Mesothelial cell of epicardium (in vitro differentiated cells): ENCODE data around the gene PPDPF. TPM values are rescaled to one million over a fixed set of nuclear protein-coding genes. Genes with fewer than 3 reads are reported as not detected.

Experiments
- DNase-seq, 2 experiments: peaks; one replicate each; pipeline ENCODE4 v3.0.0; 2021; ENCODE audit warnings: low spot score in 2 of 2; ENCODE audit not compliant: unreplicated experiment in 2 of 2
- H3K27ac Mint-ChIP-seq: 2 replicates; pipeline ENCODE4 v1.8.0; 2021; ENCODE audit warnings: mixed read lengths
- H3K27me3 Mint-ChIP-seq: 2 replicates; pipeline ENCODE4 v1.8.0; 2021; ENCODE audit warnings: low read depth, mixed read lengths
- H3K36me3 Mint-ChIP-seq: 2 replicates; pipeline ENCODE4 v1.8.0; 2021; ENCODE audit warnings: mixed read lengths
- H3K4me1 Mint-ChIP-seq: 2 replicates; pipeline ENCODE4 v1.8.0; 2021; ENCODE audit warnings: mixed read lengths
- H3K4me3 Mint-ChIP-seq: 2 replicates; pipeline ENCODE4 v1.8.0; 2021; ENCODE audit warnings: mild to moderate bottlenecking, moderate library complexity, mixed read lengths
- H3K9me3 Mint-ChIP-seq: 2 replicates; pipeline ENCODE4 v1.8.0; 2021; ENCODE audit warnings: mixed read lengths
- total RNA-seq: library from RNA; stranded (reverse); gene quantifications from 3 replicates; pipeline ENCODE4 v1.2.1, GENCODE V29; 2021
- TF ChIP-seq, protein P1 (sequence below): fragments of 200-600 bp; sonication (generic); IDR thresholded peaks from one replicate; pipeline ENCODE4 v1.5.0; 2021; ENCODE audit warnings: antibody characterized with exemption; ENCODE audit not compliant: unreplicated experiment

The PPDPF gene
- total RNA-seq, 1 donor from 2014 or later, result 271 TPM

DNA sequence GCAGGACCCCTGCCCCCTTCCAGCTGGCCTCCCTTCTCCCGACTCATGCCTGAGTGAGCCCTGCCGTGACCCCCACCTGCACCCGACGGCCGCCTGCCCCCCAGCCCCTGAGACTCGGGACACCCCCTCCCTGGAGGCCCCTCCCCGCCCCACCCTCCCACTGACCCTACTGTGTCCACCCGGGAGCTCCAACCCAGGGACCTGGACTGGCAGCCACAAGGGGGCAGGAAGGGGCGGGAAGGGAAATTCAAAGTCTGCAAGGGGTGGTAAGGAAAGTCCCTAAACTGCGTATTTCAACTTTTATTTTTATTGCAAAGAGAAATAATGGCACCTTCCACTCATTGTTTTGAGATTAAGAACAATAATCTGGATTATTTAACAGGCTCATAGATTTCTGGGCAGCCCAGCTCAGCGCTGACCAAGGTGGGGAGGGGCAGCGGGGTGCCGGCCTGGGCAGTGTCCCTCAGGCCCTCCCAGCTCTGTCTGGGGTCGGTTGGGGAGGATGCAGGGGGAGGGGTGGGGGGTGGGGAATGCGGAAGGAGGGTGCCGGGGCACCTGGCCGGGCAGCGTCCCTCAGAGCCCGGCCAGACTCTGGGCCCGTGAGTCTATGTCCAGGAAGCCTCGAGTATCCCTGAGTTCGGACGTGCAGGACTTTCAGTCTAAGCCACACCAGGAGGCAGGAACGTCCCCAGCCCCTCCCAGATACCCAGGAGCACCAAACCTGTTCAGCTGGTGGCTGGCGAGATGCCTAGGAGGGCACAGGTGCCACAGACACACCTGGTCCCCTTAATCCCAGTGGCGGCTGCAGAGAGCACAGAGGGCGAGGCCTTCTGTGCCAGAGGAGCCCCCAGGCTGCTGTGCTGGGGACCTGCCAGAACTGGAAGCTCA lies 17.9 kb downstream of the PPDPF start:
- H3K27ac Mint-ChIP-seq, result no peak overlapping the region
- TF ChIP-seq, protein P1, sequence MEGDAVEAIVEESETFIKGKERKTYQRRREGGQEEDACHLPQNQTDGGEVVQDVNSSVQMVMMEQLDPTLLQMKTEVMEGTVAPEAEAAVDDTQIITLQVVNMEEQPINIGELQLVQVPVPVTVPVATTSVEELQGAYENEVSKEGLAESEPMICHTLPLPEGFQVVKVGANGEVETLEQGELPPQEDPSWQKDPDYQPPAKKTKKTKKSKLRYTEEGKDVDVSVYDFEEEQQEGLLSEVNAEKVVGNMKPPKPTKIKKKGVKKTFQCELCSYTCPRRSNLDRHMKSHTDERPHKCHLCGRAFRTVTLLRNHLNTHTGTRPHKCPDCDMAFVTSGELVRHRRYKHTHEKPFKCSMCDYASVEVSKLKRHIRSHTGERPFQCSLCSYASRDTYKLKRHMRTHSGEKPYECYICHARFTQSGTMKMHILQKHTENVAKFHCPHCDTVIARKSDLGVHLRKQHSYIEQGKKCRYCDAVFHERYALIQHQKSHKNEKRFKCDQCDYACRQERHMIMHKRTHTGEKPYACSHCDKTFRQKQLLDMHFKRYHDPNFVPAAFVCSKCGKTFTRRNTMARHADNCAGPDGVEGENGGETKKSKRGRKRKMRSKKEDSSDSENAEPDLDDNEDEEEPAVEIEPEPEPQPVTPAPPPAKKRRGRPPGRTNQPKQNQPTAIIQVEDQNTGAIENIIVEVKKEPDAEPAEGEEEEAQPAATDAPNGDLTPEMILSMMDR, result peak; percentile 55
- no peaks in the 10 kb centered on the region for H3K27me3 Mint-ChIP-seq
- no peak for DNase-seq
- H3K36me3 Mint-ChIP-seq, result no peaks in the 10 kb centered on the region
- no peaks in the 10 kb centered on the region for H3K9me3 Mint-ChIP-seq
- H3K4me1 Mint-ChIP-seq, result peaks cover 2% of the 10 kb centered on the region
- peak overlapping the region; percentile 47 for H3K4me3 Mint-ChIP-seq

DNA sequence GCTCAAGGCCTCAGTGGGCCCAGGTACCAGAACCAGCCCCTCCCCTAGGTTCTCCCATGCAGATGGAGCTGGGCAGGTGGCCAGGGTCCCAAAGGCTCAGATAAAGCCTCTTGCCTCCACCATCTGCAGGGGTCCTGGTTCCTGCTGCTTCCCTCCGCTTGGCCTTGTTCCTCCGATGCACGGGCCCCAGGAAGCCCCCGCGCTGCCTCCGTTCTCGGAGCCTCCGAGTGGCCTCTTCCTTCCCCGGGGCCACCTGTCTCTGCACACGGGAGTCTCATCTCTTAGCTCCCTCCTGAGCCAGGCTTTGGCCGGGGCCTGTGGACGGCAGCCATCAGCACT lies 18.5 kb downstream of the PPDPF start:
- H3K27me3 Mint-ChIP-seq, result no peaks in the 10 kb centered on the region
- TF ChIP-seq, protein P1, result no peak
- no peak overlapping the region for H3K27ac Mint-ChIP-seq
- H3K4me1 Mint-ChIP-seq, result peaks cover 2% of the 10 kb centered on the region
- no peak for DNase-seq
- H3K4me3 Mint-ChIP-seq, result no peak overlapping the region
- H3K9me3 Mint-ChIP-seq, result no peaks in the 10 kb centered on the region
- H3K36me3 Mint-ChIP-seq, result no peaks in the 10 kb centered on the region

DNA sequence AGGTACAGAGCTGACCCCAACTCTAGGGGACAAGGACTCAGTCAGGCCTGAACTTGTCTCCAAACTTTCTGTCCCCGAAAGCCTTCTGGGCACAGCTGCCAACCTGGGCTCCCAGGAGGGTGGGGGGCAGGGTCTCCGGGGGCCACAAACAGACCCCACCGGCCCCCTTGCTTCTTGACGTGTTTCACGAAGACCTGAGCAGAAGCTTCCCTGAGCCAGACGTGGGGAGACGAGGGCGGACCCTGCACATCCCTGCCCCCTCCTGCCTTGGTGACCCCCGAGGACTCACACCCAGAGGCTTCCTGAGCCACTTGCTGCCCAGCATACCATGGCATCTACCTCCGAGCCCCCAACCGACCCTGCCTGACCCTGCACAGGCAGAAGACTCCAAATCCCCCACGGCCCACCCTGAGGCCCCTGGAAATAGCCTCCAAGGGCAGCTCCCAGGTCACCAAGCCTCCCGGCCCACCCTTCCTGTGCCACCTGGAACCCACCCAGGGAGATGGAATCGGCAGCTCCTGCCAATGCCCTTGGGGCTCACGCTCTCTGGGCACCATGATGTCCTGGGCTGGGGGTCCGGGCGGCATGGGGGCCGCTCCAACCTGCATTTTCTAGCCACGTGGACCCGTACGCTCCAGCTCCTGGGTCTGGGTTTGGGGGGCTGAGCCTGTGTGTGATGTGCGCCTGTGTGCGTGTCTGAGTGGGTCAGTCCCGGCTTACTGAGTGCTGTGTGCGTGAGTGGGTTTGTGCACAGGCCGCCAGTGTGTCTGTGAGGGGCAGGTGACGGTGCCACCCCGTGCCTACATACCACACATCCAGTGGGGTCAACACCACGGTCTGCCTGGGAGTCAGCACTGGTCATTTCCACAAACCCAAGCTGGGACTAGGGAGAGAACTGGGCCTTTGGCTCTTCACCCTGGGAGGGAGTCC lies 19.1 kb downstream of the PPDPF start:
- Mint-ChIP-seq H3K4me1 (peaks cover 2% of the 10 kb centered on the region), H3K4me3 (no peak overlapping the region), H3K27me3 (no peaks in the 10 kb centered on the region), H3K9me3 (no peaks in the 10 kb centered on the region), H3K36me3 (no peaks in the 10 kb centered on the region), H3K27ac (no peak overlapping the region)
- TF ChIP-seq, protein P1, result no peak
- DNase-seq, result no peak

DNA sequence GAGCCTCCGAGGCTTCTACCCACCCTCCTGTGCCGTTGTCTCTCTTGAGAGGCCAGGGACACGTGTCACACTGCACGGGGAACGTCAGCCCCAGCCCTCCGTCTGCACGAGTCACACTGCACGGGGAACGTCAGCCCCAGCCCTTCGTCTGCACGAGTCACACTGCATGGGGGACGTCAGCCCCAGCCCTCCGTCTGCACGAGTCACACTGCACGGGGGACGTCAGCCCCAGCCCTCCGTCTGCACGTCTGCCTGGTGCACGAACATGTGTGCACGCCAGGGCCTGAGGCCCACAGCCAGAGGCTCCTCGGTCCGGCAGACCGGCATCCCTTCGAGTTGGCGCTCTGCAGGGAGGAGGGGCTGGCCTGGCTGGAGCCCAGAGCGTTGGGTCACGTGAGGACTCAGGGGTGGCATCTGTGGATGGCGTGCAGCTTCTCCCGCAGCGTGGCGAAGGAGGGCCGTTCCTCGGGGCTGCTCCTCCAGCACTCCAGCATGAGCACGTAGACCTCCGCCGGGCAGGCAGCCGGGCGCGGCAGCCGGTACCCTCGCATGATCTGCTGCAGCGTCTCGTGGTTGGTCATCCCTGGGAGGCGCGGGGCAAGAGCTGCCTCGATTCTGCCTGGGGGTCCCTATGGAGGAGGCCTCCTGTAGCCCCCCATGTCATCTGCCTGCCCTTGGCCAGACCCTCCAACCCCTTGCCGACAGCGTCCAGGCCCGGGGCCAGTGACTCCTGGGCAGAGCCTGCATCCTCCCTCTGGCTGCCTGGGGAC lies 20.0 kb downstream of the PPDPF start:
- no peak overlapping the region for H3K4me3 Mint-ChIP-seq
- no peaks in the 10 kb centered on the region for H3K9me3 Mint-ChIP-seq
- TF ChIP-seq, protein P1, result no peak
- no peak overlapping the region for H3K27ac Mint-ChIP-seq
- peaks cover 2% of the 10 kb centered on the region for H3K4me1 Mint-ChIP-seq
- H3K27me3 Mint-ChIP-seq, result peaks cover 2% of the 10 kb centered on the region
- no peaks in the 10 kb centered on the region for H3K36me3 Mint-ChIP-seq
- DNase-seq, result no peak

DNA sequence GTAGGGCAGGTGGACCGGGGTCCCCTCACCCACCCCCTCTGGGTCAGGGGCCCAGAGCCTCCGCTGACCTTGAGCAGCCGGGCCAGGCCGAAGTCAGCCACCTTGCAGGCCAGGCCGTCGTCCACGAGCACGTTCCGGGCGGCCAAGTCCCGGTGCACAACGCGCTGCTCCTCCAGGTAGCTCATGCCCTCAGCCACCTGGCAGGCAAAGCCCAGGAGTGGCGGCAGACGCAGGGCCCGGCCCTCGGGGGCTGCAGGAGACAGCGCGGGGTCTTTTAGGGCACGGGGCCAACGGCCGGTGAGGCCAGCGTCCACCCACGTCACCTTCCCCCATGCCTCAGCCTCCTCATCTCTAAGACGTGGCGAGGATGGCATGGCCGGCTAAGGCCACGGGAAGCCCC lies 20.8 kb downstream of the PPDPF start:
- H3K27ac Mint-ChIP-seq, result no peak overlapping the region

More for the DNA sequence above, 20.8 kb downstream of the PPDPF start:
- Mint-ChIP-seq H3K4me1 (peaks cover 2% of the 10 kb centered on the region), H3K9me3 (no peaks in the 10 kb centered on the region), H3K4me3 (no peak overlapping the region), H3K27me3 (peaks cover 2% of the 10 kb centered on the region), H3K36me3 (no peaks in the 10 kb centered on the region)
- TF ChIP-seq, protein P1, result no peak
- DNase-seq, result no peak
